Endodermal cell (in vitro differentiated cells): Measurements from ENCODE around the gene ACVR1C. TPM values are rescaled to one million over a fixed set of nuclear protein-coding genes. Genes with fewer than 3 reads are reported as not detected.
A peak's percentile ranks its signal among the peaks of the same experiment; 100 is the strongest.
"Not testable (repeated sequence)": the region's sequence is repeated elsewhere in the genome, so short reads cannot be mapped to it uniquely, and the experiment has no call there.

Experiments used
- DNase-seq: peaks from one replicate; pipeline ENCODE4 v3.0.0-alpha.2; 2017
- H3K27ac ChIP-seq: 2 replicates; pipeline ENCODE4 v1.5.1; 2013; ENCODE audit warnings: mild to moderate bottlenecking, low read depth, low read length, moderate library complexity
- H3K27me3 ChIP-seq: 2 replicates; pipeline ENCODE4 v1.6.1; 2013; ENCODE audit warnings: mild to moderate bottlenecking, low read length, moderate library complexity; ENCODE audit not compliant: insufficient read depth, control insufficient read depth, poor library complexity, severe bottlenecking
- H3K36me3 ChIP-seq: 2 replicates; pipeline ENCODE4 v1.7.0; 2013; ENCODE audit warnings: mild to moderate bottlenecking, low read length, moderate library complexity; ENCODE audit not compliant: control insufficient read depth, insufficient read depth
- H3K4me1 ChIP-seq: one replicate; pipeline ENCODE4 v1.7.0; 2013; ENCODE audit warnings: low read length; ENCODE audit not compliant: control insufficient read depth, insufficient read depth
- H3K4me3 ChIP-seq: 2 replicates; pipeline ENCODE4 v1.5.1; 2013; ENCODE audit warnings: mild to moderate bottlenecking, low read length, moderate library complexity
- H3K9ac ChIP-seq: 2 replicates; pipeline ENCODE4 v1.6.1; 2013; ENCODE audit warnings: mild to moderate bottlenecking, low read length, moderate library complexity; ENCODE audit not compliant: poor library complexity, severe bottlenecking; ENCODE audit errors: extremely low read depth
- H3K9me3 ChIP-seq: 2 replicates; pipeline ENCODE4 v1.6.1; 2013; ENCODE audit warnings: mild to moderate bottlenecking, low read length, moderate library complexity; ENCODE audit not compliant: control insufficient read depth
- H3K27ac Mint-ChIP-seq: 2 replicates; pipeline ENCODE4 v1.8.0; 2020; ENCODE audit warnings: mixed read lengths
- H3K27me3 Mint-ChIP-seq: 2 replicates; pipeline ENCODE4 v1.8.0; 2021; ENCODE audit warnings: mild to moderate bottlenecking, mixed read lengths; ENCODE audit not compliant: insufficient read depth
- H3K36me3 Mint-ChIP-seq: 2 replicates; pipeline ENCODE4 v1.8.0; 2020; ENCODE audit warnings: low read depth, mixed read lengths
- H3K4me1 Mint-ChIP-seq: 2 replicates; pipeline ENCODE4 v1.8.0; 2020; ENCODE audit warnings: mixed read lengths
- H3K4me3 Mint-ChIP-seq: 2 replicates; pipeline ENCODE4 v1.8.0; 2020; ENCODE audit warnings: mild to moderate bottlenecking, moderate library complexity, mixed read lengths
- H3K9me3 Mint-ChIP-seq: 2 replicates; pipeline ENCODE4 v1.8.0; 2020; ENCODE audit warnings: mild to moderate bottlenecking, mixed read lengths
- CTCF ChIP-seq: fragments of 200-600 bp; sonication (generic); conservative IDR thresholded peaks from 2 replicates; pipeline ENCODE4 v1.5.0; 2021; ENCODE audit warnings: antibody characterized with exemption, mild to moderate bottlenecking
- WGBS, 2 experiments: methylation state at CpG; one replicate each; pipeline versions ENCODE4 v1.1.5 to v1.1.7; 2013; ENCODE audit warnings: missing lambda C conversion rate in 2 of 2, mixed read lengths in 1 of 2; ENCODE audit not compliant: insufficient coverage in 1 of 2, insufficient read length in 1 of 2; 5-methylcytosine and 5-hydroxymethylcytosine counted together
- total RNA-seq, 2 donors: library from RNA; stranded (reverse); fragmentation: NEBNext Ultra II Directional in 1 of 2; extraction: Animal tissue kit (Norgen Biotek cat#: 25700) in 1 of 2; gene quantifications; 2 replicates in 1 of 2; 3 replicates in 1 of 2; pipeline ENCODE4 v1.2.1, GENCODE V29; 2021

Gene ACVR1C
- total RNA-seq, 2 donors from 2014 or later = 0.59 to 0.69 TPM

DNA sequence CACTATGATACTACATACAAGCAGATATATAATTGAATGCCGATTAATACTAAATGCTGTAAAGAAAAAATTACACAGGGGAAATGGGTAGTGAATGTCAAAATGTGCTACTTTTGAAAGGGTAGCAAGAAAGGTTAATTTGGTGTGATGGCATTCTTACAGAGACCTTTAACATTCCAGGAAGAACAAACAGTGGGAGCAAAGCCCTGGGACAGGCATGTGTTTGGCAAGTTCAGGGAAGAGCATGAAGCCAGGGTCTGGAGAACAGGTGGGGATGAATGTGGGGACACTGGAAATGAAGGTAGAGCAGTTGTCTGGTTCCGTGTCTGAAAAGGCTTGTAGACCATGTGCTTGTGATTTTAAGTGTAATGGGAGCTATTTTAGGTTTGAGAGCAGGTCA is 102.6 kb downstream of the ACVR1C start:
- Mint-ChIP-seq H3K9me3 (no peaks in the 10 kb centered on the region), H3K4me1 (no peaks in the 10 kb centered on the region), H3K27me3 (no peaks in the 10 kb centered on the region), H3K36me3 (no peaks in the 10 kb centered on the region), H3K27ac (no peak overlapping the region), H3K4me3 (no peak overlapping the region)
- H3K36me3 ChIP-seq = no peaks in the 10 kb centered on the region
- H3K4me1 ChIP-seq = no peaks in the 10 kb centered on the region
- no peaks in the 10 kb centered on the region for H3K9me3 ChIP-seq
- 86 to 100% methylated on average over 1 to 2 of the region's 2 CpGs for WGBS, 2 experiments
- no peak overlapping the region for H3K27ac ChIP-seq
- H3K27me3 ChIP-seq = no peaks in the 10 kb centered on the region
- H3K9ac ChIP-seq = no peak overlapping the region
- no peak overlapping the region for H3K4me3 ChIP-seq
- DNase-seq = no peak
- TF ChIP-seq CTCF = no peak

GRCh38 chr2:157523270-157524247 is 105.1 kb downstream of the ACVR1C start:
- Histone ChIP-seq H3K9me3 (no peaks in the 10 kb centered on the region), H3K27ac (no peak overlapping the region), H3K36me3 (no peaks in the 10 kb centered on the region), H3K4me3 (no peak overlapping the region), H3K27me3 (no peaks in the 10 kb centered on the region), H3K9ac (no peak overlapping the region), H3K4me1 (no peaks in the 10 kb centered on the region)
- Mint-ChIP-seq H3K27ac (no peak overlapping the region), H3K4me1 (no peaks in the 10 kb centered on the region), H3K36me3 (no peaks in the 10 kb centered on the region), H3K27me3 (no peaks in the 10 kb centered on the region), H3K4me3 (no peak overlapping the region), H3K9me3 (no peaks in the 10 kb centered on the region)
- no peak for DNase-seq
- WGBS, 2 experiments = 93 to 95% methylated on average over 3 to 4 of the region's 4 CpGs
- TF ChIP-seq CTCF = no peak

DNA sequence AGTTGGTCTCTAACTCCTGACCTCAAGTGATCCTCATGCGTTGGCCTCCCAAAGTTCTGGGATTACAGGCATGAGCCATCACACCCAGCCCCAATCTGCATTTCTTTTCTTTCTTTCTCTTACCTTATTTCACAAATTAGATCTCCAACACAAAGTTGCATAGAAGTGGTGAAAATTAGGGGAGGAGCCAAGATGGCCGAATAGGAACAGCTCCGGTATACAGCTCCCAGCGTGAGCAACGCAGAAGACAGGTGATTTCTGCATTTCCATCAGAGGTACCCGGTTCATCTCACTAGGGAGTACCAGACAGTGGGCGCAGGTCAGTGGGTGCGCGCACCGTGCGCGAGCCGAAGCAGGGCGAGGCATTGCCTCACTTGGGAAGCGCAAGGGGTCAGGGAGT is 113.7 kb downstream of the ACVR1C start:
- H3K36me3 ChIP-seq, H3K27me3 Mint-ChIP-seq, H3K4me1 ChIP-seq, H3K4me1 Mint-ChIP-seq, H3K9ac ChIP-seq, H3K9me3 ChIP-seq, H3K36me3 Mint-ChIP-seq, H3K27ac ChIP-seq, DNase-seq, H3K4me3 ChIP-seq, H3K27me3 ChIP-seq: not testable (repeated sequence)
- peak overlapping the region; percentile 59 for H3K4me3 Mint-ChIP-seq
- H3K27ac Mint-ChIP-seq = peak overlapping the region; percentile 85
- 93 to 95% methylated on average over 14 to 15 of the region's 15 CpGs for WGBS, 2 experiments
- H3K9me3 Mint-ChIP-seq = peaks cover 21% of the 10 kb centered on the region
